Right ventricle myocardium inferior (tissue), 1 donor: Measurements from ENCODE around the gene DNMT1. TPM values are rescaled to one million over a fixed set of nuclear protein-coding genes. Genes with fewer than 3 reads are reported as not detected.
A peak's percentile ranks its signal among the peaks of the same experiment; 100 is the strongest.

Source experiments
- ATAC-seq: fragments of 200-7000 bp; cut with Tn5 transposase; one replicate; pipeline ENCODE4 v1.9.1; 2020; ENCODE audit warnings: mild to moderate bottlenecking, moderate library complexity
- DNase-seq: peaks from one replicate; pipeline ENCODE4 v3.0.0; 2021; ENCODE audit errors: missing footprints
- intact Hi-C: fragments of 100-400 bp; cut with DNase I; formaldehyde crosslinking; loops from one replicate; pipeline ENCODE4 v1.11.0; 2022
- total RNA-seq: library from RNA; stranded (reverse); fragmentation: NEBNext Ultra II Directional; extraction: Animal tissue kit (Norgen Biotek cat#: 25700); gene quantifications from one replicate; pipeline ENCODE4 v1.2.1, GENCODE V29; 2021
- donor health status: DM: no; HTN: yes; CAD: no; lungs with severe emphysema.

DNMT1 gene
- total RNA-seq, 1 donor from 2014 or later, result 26.0 TPM

- DNase-seq (no peak), ATAC-seq (peak; percentile 50)
- intact Hi-C loops, result no loop called here
Measured at GRCh38 chr19:10126213-10126639, 68.5 kb downstream of the DNMT1 start.

- intact Hi-C loops, result no loop called here
- ATAC-seq (no peak), DNase-seq (no peak)
Measured at GRCh38 chr19:10124429-10124828, 70.3 kb downstream of the DNMT1 start.

- intact Hi-C loops, result no loop called here
- DNase-seq (no peak), ATAC-seq (no peak)
Measured at GRCh38 chr19:10122045-10122444, 72.7 kb downstream of the DNMT1 start.

- DNase-seq, result no peak
- ATAC-seq, result no peak
- intact Hi-C loops, result no loop called here
Measured at GRCh38 chr19:10120538-10121189, 74.1 kb downstream of the DNMT1 start.

GRCh38 chr19:10118960-10119359 is 75.8 kb downstream of the DNMT1 start:
- ATAC-seq (no peak), DNase-seq (no peak)
- intact Hi-C loops, result loop anchor here (10.0 kb wide), 1 partner anchor 276 kb away; no protein-coding TSS in a partner anchor

- DNase-seq (no peak), ATAC-seq (no peak)
- intact Hi-C loops, result loop anchor here (10.0 kb wide), 1 partner anchor 278 kb away; no protein-coding TSS in a partner anchor
Measured at GRCh38 chr19:10116866-10117616, 77.7 kb downstream of the DNMT1 start.

GRCh38 chr19:10116085-10116865 is 78.5 kb downstream of the DNMT1 start:
- intact Hi-C loops, result loop anchor here (10.0 kb wide), 1 partner anchor 279 kb away; no protein-coding TSS in a partner anchor
- ATAC-seq (no peak), DNase-seq (no peak)

GRCh38 chr19:10115392-10116084 is 79.2 kb downstream of the DNMT1 start:
- intact Hi-C loops, result loop anchor here (10.0 kb wide), 1 partner anchor 279 kb away; no protein-coding TSS in a partner anchor
- DNase-seq, result no peak
- ATAC-seq, result no peak

GRCh38 chr19:10114651-10115391 is 79.9 kb downstream of the DNMT1 start:
- intact Hi-C loops, result loop anchor here (10.0 kb wide), 1 partner anchor 280 kb away; no protein-coding TSS in a partner anchor
- ATAC-seq (no peak), DNase-seq (no peak)

GRCh38 chr19:10113964-10114650 is 80.6 kb downstream of the DNMT1 start:
- DNase-seq (no peak), ATAC-seq (no peak)
- intact Hi-C loops, result loop anchor here (10.0 kb wide), 1 partner anchor 281 kb away; no protein-coding TSS in a partner anchor

GRCh38 chr19:10113592-10113963 is 81.2 kb downstream of the DNMT1 start:
- no peak for DNase-seq
- intact Hi-C loops, result loop anchor here (10.0 kb wide), 1 partner anchor 281 kb away; no protein-coding TSS in a partner anchor
- peak; percentile 9 for ATAC-seq

- ATAC-seq, result peak; percentile 17
- DNase-seq, result no peak
- intact Hi-C loops, result loop anchor here (10.0 kb wide), 1 partner anchor 282 kb away; no protein-coding TSS in a partner anchor
Measured at GRCh38 chr19:10112895-10113591, 81.7 kb downstream of the DNMT1 start.

- peak; percentile 1 for ATAC-seq
- intact Hi-C loops, result loop anchor here (10.0 kb wide), 1 partner anchor 283 kb away; no protein-coding TSS in a partner anchor
- DNase-seq, result no peak
Measured at GRCh38 chr19:10112037-10112761, 82.6 kb downstream of the DNMT1 start.

- intact Hi-C loops, result loop anchor here (10.0 kb wide), 1 partner anchor 283 kb away; no protein-coding TSS in a partner anchor
- ATAC-seq (no peak), DNase-seq (no peak)
Measured at GRCh38 chr19:10111405-10111811, 83.3 kb downstream of the DNMT1 start, which contains the start of gene P2RY11. Gene P2RY11, plus strand, starts transcription at chr19:10111693. Its CDS starts 29 bp downstream, at chr19:10111722.

GRCh38 chr19:10110972-10111317 is 83.8 kb downstream of the DNMT1 start:
- intact Hi-C loops, result loop anchor here (10.0 kb wide), 1 partner anchor 284 kb away; no protein-coding TSS in a partner anchor
- no peak for DNase-seq

More at GRCh38 chr19:10110972-10111317, 83.8 kb downstream of the DNMT1 start:
- no peak for ATAC-seq
